IPS-11a (cell line): Measurements from ENCODE around the gene CTRB1.
"Not testable (repeated sequence)": the region's sequence is repeated elsewhere in the genome, so short reads cannot be mapped to it uniquely, and the experiment has no call there.

Source experiments
- H3K4me3 ChIP-seq: one replicate; pipeline ENCODE4 v1.5.1; 2013; ENCODE audit warnings: low read depth, low read length, control low read depth

CTRB1 gene

DNA sequence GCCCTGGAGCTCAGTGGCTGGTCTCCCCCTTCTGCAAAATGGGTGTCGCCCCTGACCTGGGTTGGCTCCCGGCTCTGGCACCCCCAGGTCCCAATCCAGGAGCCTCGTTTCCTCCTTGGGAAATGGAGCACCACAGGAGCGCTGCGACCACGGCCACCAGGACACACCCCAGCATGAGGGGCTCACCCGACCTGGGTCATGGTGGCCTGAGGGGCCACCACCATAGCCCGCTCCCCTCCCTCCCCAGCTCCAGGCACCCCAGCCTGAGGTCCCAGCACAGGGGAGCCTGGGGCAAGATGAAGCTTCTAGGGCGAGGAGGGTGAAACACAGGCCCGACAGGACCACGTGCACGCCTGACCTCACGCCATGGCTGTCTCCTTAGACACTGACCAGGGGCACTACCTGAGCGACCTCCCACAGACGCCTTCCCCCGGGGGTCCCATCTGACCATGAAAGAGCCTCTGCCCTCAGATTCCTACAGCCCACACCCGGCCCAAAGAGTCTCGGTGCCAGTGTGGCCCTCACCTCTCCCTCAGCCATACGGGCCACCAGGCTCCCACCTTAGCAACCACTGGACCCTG is 20.8 kb downstream of the CTRB1 start:
- no peak overlapping the region for H3K4me3 ChIP-seq

GRCh38 chr16:75240633-75241032 is 21.8 kb downstream of the CTRB1 start:
- H3K4me3 ChIP-seq = not testable (repeated sequence)

- H3K4me3 ChIP-seq = no peak overlapping the region
Observed at GRCh38 chr16:75241412-75241811, 22.6 kb downstream of the CTRB1 start.

- no peak overlapping the region for H3K4me3 ChIP-seq
Observed at GRCh38 chr16:75241955-75242354, 23.2 kb downstream of the CTRB1 start.

DNA sequence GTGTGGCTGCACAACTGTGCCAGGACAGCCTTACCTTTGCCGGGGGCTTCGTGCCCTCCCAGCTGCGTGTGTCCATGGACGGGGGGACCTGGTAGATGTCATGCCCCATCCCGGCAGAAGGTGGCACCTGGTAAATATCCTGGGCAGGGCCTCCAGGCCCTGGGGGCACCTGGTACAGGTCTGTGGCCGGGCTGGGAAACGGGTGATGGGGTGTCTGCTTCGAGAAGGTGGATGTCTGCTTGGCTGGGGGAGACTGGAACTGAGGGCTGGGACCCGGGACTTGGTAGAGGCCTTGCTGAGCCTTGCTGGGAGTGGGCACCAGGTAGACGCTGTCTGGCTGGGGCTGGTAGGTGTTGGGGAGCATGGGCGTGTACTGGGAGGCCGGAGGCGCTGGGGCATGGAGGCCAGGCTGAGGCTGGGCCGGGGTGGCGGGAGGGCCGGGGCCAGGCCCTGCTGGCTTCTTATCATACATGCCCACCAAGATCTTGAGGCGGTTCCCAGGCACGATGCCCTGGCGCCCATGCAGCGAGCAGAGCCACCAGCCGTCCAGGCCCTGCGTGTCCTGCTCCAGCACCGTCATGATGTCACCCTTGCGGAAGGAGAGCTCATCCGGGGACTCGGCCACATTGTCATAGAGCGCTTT is 23.8 kb downstream of the CTRB1 start:
- not testable (repeated sequence) for H3K4me3 ChIP-seq

GRCh38 chr16:75243667-75244224 is 25.0 kb downstream of the CTRB1 start:
- no peak overlapping the region for H3K4me3 ChIP-seq

GRCh38 chr16:75244225-75244809 is 25.5 kb downstream of the CTRB1 start:
- no peak overlapping the region for H3K4me3 ChIP-seq

GRCh38 chr16:75244844-75245758 is 26.3 kb downstream of the CTRB1 start:
- H3K4me3 ChIP-seq = no peak overlapping the region

DNA sequence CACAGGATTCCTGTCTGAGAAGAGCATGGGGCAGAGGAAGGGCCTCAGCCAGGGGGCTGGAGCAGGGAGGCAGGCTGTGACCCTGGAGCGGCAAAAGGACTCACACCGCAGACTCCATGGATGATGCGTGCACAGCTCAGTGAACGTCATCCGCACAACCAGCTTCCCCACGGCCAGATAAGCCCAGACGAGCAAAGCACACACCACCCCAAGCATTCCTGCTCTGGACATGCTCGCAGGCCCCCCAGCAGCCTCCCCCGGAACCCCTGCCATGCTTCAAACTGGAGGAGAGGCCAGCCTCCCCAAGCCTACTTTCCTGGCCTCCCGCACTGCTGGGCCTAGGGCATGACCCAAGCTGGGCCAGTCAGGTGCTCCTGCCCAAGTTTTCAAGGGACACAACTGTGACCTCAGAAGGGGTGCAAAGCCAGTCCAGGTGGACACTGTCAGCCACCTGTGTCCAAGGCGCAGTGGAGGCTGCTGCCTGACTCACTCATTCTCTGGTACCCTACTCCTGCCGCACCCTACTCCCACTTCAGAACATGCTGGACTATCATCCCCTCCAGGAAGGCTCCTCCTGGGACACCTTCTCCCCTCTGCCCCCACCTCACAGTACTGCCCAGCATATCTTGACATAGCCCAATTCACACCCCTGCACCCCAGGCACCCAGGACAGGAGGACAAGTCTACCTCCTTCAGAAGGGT is 27.9 kb downstream of the CTRB1 start:
- no peak overlapping the region for H3K4me3 ChIP-seq

DNA sequence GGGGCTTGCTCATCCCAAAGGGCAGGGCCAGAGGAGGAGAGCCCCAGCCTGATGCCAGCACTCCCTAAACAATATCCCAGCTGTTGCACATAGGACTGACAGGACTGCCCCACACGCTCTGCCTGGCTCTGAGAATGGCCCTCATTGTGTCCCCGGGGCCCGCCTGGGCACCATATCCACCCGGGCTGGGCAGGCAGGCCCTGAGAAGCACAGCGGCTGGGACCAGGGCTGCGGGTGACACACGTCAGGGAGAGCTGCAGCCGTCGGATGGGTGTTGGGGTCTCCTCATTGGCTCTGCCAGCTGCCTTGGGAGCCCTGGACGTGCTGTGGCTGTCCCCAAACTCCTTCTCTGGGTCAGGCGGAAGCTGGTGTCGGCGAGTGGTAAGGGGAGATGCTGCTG is 28.5 kb downstream of the CTRB1 start:
- no peak overlapping the region for H3K4me3 ChIP-seq

DNA sequence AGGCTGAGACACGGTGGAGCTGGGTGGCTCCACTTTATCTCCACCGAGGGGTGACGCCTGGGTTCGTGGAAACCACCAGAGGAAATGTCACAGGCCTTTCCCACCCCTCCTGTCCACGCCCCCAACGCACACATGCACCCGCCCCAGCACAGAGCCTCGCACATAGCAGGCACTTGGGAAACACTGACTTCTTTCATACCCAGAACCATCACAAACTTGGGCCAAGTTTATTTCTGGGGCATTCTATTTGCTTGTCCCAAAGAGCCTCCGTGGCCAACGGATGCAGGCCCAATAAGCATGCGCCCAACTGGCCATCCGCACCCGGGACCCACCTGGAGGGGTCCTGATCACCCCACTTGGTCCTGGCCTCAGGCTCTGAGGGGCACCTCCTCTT is 29.4 kb downstream of the CTRB1 start:
- H3K4me3 ChIP-seq = no peak overlapping the region

DNA sequence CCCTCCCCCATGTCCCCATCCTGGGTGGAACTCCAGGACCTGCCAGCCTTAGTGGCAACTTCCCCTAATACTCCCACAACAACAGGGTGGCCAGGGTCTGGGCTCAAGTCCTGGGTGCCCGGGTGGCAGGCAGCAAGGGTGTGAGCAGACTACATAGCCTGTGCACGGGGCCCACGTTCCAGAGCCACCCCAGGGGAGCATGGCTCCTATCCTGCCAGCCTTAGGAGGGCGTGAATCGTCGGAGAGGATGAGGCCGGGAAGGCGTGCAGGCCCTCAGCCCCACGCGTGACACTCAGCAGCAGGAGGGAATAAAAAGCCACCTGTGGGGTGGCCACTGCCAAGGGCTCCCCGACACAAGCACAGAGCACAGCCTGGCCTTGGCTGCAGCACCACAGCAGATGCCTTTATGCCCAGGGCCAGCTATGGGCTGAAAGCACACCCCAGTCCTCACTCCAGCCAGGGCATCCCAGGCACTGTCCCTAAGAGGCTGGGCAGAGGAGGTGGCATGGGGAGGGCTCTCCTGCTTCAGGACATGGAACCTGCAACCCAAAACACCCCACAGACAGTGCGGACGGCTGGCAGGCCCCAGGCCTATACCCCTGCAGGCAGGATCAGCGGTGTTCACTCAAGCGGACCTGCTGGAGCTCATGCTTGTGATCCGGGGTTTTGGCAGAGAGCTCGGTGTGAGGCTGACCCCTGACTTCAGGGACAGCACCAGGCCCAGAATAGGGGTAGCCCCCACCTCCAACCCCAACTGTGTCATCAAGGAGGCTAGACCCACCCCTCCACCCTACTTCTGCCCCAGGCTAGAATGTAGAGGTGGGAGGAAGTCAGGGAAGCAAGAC is 30.0 kb downstream of the CTRB1 start:
- H3K4me3 ChIP-seq = no peak overlapping the region

- H3K4me3 ChIP-seq = no peak overlapping the region
Observed at GRCh38 chr16:75249441-75249840, 30.7 kb downstream of the CTRB1 start.

GRCh38 chr16:75250089-75250808 is 31.5 kb downstream of the CTRB1 start:
- peak overlapping the region; percentile 74 for H3K4me3 ChIP-seq

DNA sequence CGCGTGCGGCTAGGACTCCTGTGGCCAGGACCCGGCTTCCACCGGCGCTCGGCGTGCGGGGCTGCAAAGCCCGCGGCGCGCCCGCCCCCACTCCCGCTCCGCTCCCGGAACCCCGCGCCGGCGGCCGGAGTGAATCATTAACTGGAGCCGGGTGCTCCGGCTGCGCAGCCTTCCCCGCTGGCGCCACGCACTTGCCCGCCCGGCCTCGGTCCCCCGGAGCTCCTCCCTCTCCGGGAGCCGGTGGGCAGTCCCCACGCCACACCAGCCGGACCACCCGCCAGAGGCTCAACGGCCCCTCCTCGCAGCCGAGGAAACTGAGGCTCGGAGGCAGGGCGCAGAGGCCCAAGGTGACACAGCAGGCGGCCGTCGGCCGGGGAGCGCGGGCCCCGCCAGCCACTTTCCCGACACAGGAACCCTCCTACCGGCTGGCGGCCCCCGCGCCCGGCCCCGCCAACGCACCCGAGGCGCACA is 32.1 kb downstream of the CTRB1 start:
- H3K4me3 ChIP-seq = peak overlapping the region; percentile 74

GRCh38 chr16:75251280-75252048 is 32.7 kb downstream of the CTRB1 start, which contains the start of gene BCAR1:
Gene BCAR1, minus strand, starts transcription at chr16:75251624. Its CDS starts 142 bp downstream, at chr16:75251482.
- H3K4me3 ChIP-seq = peak within 1 kb of the TSS; percentile 74

- no peak overlapping the region for H3K4me3 ChIP-seq
Observed at GRCh38 chr16:75252049-75252864, 33.5 kb downstream of the CTRB1 start.
